SKM-1 (cell line): Measurements from ENCODE around the gene BANK1.

ENCODE experiments used
- DNase-seq: peaks from one replicate; lab custom pipeline; 2025; ENCODE audit not compliant: unreplicated experiment; lab: John Stamatoyannopoulos, UW

BANK1 gene

GRCh38 chr4:101790521-101791181 is at the start of gene BANK1:
Gene BANK1 (plus strand): TSS chr4:101790730. CDS start chr4:101790881, 151 bp downstream.
- DNase-seq: peak; percentile 81

GRCh38 chr4:101753721-101754120 is 36.8 kb upstream of the BANK1 start:
- DNase-seq: no peak

GRCh38 chr4:101756181-101756580 is 34.3 kb upstream of the BANK1 start:
- no peak for DNase-seq

GRCh38 chr4:101761405-101761804 is 29.1 kb upstream of the BANK1 start:
- no peak for DNase-seq

GRCh38 chr4:101762025-101762424 is 28.5 kb upstream of the BANK1 start:
- DNase-seq: no peak

GRCh38 chr4:101762534-101762933 is 28.0 kb upstream of the BANK1 start:
- DNase-seq: no peak

- no peak for DNase-seq
These were observed 27.0 kb upstream of the BANK1 start for GRCh38 chr4:101763576-101763975.

GRCh38 chr4:101774807-101775206 is 15.7 kb upstream of the BANK1 start:
- DNase-seq: no peak

- DNase-seq: no peak
These were observed 13.1 kb upstream of the BANK1 start for GRCh38 chr4:101777431-101777830.

- no peak for DNase-seq
These were observed 10.2 kb upstream of the BANK1 start for GRCh38 chr4:101780284-101780683.

GRCh38 chr4:101782546-101782945 is 8.0 kb upstream of the BANK1 start:
- no peak for DNase-seq

GRCh38 chr4:101784957-101785356 is 5.6 kb upstream of the BANK1 start:
- no peak for DNase-seq

- DNase-seq: no peak
These were observed 5.0 kb upstream of the BANK1 start for GRCh38 chr4:101785486-101785885.

GRCh38 chr4:101787701-101788316 is 2.7 kb upstream of the BANK1 start:
- DNase-seq: no peak

GRCh38 chr4:101791182-101791558 is 640 bp downstream of the BANK1 start:
- no peak for DNase-seq

GRCh38 chr4:101792056-101792590 is 1.6 kb downstream of the BANK1 start:
- no peak for DNase-seq

GRCh38 chr4:101793397-101793796 is 2.9 kb downstream of the BANK1 start:
- DNase-seq: no peak

GRCh38 chr4:101794806-101795205 is 4.3 kb downstream of the BANK1 start:
- no peak for DNase-seq

- DNase-seq: no peak
These were observed 5.2 kb downstream of the BANK1 start for GRCh38 chr4:101795704-101796103.

- no peak for DNase-seq
These were observed 11.4 kb downstream of the BANK1 start for GRCh38 chr4:101801958-101802357.

GRCh38 chr4:101806914-101807313 is 16.4 kb downstream of the BANK1 start:
- DNase-seq: no peak

GRCh38 chr4:101807351-101807750 is 16.8 kb downstream of the BANK1 start:
- no peak for DNase-seq

- DNase-seq: no peak
These were observed 23.1 kb downstream of the BANK1 start for GRCh38 chr4:101813604-101814003.
